HL-60 (cell line): Measurements from ENCODE around the gene ETHE1.

ENCODE experiments used
- DNase-seq, 2 experiments: peaks; one replicate each; pipeline ENCODE4 v3.0.0-alpha.2; 2010 to 2020; ENCODE audit warnings: low read depth in 1 of 2, low spot score in 1 of 2
- H3K27ac ChIP-seq: fragments of 250-450 bp; sonication (Bioruptor Pico); replicated peaks from 2 replicates; pipeline ENCODE4 v1.5.1; 2020; ENCODE audit warnings: mild to moderate bottlenecking, moderate library complexity
- H3K27me3 ChIP-seq: fragments of 250-450 bp; sonication (Bioruptor Pico); 2 replicates; pipeline ENCODE4 v1.5.1; 2021; ENCODE audit warnings: mild to moderate bottlenecking, moderate library complexity; ENCODE audit not compliant: insufficient read depth, poor library complexity, severe bottlenecking
- H3K4me3 ChIP-seq: replicated peaks from 2 replicates; pipeline ENCODE4 v1.5.1; 2011; ENCODE audit warnings: mild to moderate bottlenecking, control low read depth, low read length; ENCODE audit not compliant: insufficient read depth
- GABPA ChIP-seq: IDR thresholded peaks from 2 replicates; pipeline ENCODE4 v1.6.1; 2012; ENCODE audit warnings: low read depth
- POLR2AphosphoS5 ChIP-seq: IDR thresholded peaks from 2 replicates; pipeline ENCODE4 v1.6.1; 2012; ENCODE audit warnings: low read depth
- SPI1 ChIP-seq: IDR thresholded peaks from 2 replicates; pipeline ENCODE4 v1.6.1; 2012; ENCODE audit warnings: low read depth, mild to moderate bottlenecking, borderline replicate concordance
- TF ChIP-seq, protein P1 (sequence below): IDR thresholded peaks from one replicate; pipeline ENCODE4 v1.5.1; 2011; ENCODE audit warnings: low read length, control low read depth, inconsistent platforms; ENCODE audit not compliant: insufficient read depth
- TF ChIP-seq, protein P2 (sequence below): IDR thresholded peaks from 2 replicates; pipeline ENCODE4 v1.6.1; 2012; ENCODE audit warnings: low read depth; ENCODE audit not compliant: insufficient replicate concordance

The ETHE1 gene

DNA sequence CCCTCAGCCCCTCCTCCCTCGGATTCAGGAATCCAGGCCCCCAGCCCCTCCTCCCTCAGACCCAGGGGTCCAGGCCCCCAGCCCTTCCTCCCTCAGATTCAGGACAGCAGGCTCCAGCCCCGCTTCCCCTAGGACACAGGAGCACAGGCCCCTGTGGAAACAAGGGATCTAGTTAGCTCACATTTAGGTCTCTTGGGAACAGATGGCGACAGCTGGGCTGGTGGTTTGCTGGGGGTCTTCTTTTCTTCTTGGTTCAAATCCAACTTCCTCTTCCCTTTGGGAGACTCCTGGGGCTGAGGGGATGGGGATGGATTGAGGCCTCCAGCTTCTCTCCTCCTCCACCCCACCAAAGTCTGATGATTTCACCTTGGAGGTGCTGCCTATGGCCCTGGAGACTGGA lies 25.6 kb upstream of the ETHE1 start:
- DNase-seq: no peak
- Histone ChIP-seq H3K27ac (no peak overlapping the region), H3K4me3 (no peak overlapping the region), H3K27me3 (no peaks in the 10 kb centered on the region)
- TF ChIP-seq, protein P1, sequence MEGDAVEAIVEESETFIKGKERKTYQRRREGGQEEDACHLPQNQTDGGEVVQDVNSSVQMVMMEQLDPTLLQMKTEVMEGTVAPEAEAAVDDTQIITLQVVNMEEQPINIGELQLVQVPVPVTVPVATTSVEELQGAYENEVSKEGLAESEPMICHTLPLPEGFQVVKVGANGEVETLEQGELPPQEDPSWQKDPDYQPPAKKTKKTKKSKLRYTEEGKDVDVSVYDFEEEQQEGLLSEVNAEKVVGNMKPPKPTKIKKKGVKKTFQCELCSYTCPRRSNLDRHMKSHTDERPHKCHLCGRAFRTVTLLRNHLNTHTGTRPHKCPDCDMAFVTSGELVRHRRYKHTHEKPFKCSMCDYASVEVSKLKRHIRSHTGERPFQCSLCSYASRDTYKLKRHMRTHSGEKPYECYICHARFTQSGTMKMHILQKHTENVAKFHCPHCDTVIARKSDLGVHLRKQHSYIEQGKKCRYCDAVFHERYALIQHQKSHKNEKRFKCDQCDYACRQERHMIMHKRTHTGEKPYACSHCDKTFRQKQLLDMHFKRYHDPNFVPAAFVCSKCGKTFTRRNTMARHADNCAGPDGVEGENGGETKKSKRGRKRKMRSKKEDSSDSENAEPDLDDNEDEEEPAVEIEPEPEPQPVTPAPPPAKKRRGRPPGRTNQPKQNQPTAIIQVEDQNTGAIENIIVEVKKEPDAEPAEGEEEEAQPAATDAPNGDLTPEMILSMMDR: no peak
- TF ChIP-seq POLR2AphosphoS5: no peak
- TF ChIP-seq GABPA: no peak
- TF ChIP-seq, protein P2, sequence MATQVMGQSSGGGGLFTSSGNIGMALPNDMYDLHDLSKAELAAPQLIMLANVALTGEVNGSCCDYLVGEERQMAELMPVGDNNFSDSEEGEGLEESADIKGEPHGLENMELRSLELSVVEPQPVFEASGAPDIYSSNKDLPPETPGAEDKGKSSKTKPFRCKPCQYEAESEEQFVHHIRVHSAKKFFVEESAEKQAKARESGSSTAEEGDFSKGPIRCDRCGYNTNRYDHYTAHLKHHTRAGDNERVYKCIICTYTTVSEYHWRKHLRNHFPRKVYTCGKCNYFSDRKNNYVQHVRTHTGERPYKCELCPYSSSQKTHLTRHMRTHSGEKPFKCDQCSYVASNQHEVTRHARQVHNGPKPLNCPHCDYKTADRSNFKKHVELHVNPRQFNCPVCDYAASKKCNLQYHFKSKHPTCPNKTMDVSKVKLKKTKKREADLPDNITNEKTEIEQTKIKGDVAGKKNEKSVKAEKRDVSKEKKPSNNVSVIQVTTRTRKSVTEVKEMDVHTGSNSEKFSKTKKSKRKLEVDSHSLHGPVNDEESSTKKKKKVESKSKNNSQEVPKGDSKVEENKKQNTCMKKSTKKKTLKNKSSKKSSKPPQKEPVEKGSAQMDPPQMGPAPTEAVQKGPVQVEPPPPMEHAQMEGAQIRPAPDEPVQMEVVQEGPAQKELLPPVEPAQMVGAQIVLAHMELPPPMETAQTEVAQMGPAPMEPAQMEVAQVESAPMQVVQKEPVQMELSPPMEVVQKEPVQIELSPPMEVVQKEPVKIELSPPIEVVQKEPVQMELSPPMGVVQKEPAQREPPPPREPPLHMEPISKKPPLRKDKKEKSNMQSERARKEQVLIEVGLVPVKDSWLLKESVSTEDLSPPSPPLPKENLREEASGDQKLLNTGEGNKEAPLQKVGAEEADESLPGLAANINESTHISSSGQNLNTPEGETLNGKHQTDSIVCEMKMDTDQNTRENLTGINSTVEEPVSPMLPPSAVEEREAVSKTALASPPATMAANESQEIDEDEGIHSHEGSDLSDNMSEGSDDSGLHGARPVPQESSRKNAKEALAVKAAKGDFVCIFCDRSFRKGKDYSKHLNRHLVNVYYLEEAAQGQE: no peak
- no peak for TF ChIP-seq SPI1

DNA sequence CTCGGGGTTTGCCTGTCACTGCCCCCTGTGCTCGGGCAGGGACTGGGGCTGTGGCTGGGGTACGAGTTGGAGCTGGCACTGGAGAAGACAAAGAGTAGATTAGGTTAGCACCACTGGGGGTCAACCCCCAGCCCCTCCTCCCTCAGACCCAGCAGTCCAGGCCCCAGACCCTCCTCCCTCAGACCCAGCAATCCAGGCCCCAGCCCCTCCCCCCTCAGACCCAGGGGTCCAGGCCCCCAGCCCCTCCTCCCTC lies 25.1 kb upstream of the ETHE1 start:
- Histone ChIP-seq H3K27ac (no peak overlapping the region), H3K27me3 (no peaks in the 10 kb centered on the region), H3K4me3 (no peak overlapping the region)
- DNase-seq: no peak
- TF ChIP-seq, protein P1: no peak
- TF ChIP-seq POLR2AphosphoS5 (no peak), GABPA (no peak), SPI1 (no peak)
- TF ChIP-seq, protein P2: no peak

DNA sequence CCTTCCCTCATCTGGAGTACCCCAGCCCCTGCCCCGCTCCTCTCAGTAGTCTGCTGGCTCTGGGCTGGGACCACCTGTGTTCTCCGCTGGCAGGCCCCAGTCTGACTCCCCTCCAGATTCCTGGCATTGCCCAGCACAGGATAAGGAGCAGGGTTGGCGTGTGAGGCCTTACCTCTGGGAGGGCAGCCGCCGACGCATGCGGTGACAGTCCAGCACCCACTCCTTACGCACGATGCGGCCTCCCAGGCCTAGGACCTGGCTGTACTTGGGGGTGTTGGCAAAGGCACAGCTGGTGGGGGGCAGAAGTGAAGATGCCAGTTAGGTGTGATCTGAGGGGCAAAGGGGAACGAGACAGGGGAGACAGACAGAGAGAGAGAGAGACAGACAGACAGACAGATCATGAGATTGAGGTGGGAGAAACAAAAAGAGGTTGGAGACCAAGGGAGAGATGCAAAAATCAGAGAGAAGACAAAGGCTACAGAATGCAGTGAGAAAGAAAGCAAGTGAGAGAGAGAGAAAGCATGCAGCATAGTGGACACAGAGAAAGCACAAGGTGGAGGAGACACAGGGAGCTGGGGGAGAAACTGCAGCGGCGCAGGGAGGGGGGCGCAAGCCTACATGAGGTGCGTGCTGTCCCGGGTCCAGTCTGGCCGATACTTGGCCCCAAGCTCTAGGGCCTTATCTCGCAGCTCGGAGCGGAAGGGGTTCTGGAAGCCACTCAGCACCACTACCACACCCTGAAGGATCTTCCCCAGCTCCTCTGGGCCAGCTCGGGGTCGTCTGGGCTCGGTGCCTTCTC lies 24.6 kb upstream of the ETHE1 start:
- Histone ChIP-seq H3K27me3 (no peaks in the 10 kb centered on the region), H3K27ac (no peak overlapping the region), H3K4me3 (no peak overlapping the region)
- DNase-seq: no peak
- TF ChIP-seq POLR2AphosphoS5 (no peak), SPI1 (no peak), GABPA (no peak)
- TF ChIP-seq, protein P2: no peak
- TF ChIP-seq, protein P1: no peak
